GM18511 (cell line): ENCODE results near the gene PHOSPHO1.
"Not testable (repeated sequence)": the region's sequence is repeated elsewhere in the genome, so short reads cannot be mapped to it uniquely, and the experiment has no call there.

ENCODE experiments used
- ATAC-seq: cut with Tn5 transposase; IDR thresholded peaks from one replicate; pipeline ENCODE4 v1.9.1; 2021; ENCODE audit warnings: mild to moderate bottlenecking, moderate library complexity; ENCODE audit not compliant: unreplicated experiment

PHOSPHO1 gene

GRCh38 chr17:49193513-49194296 lies 36.9 kb downstream of the PHOSPHO1 start:
- ATAC-seq, result no peak

GRCh38 chr17:49191917-49192741 lies 38.5 kb downstream of the PHOSPHO1 start:
- peak; percentile 65 for ATAC-seq

- ATAC-seq, result peak; percentile 0
These were observed 39.1 kb downstream of the PHOSPHO1 start for GRCh38 chr17:49191409-49191916.

- ATAC-seq, result no peak
These were observed 39.7 kb downstream of the PHOSPHO1 start for GRCh38 chr17:49190932-49191331.

GRCh38 chr17:49187301-49187700 lies 43.3 kb downstream of the PHOSPHO1 start:
- no peak for ATAC-seq

- ATAC-seq, result not testable (repeated sequence)
These were observed 45.2 kb downstream of the PHOSPHO1 start for GRCh38 chr17:49185381-49185780.

GRCh38 chr17:49184522-49184921 lies 46.1 kb downstream of the PHOSPHO1 start:
- not testable (repeated sequence) for ATAC-seq

GRCh38 chr17:49183801-49184200 lies 46.8 kb downstream of the PHOSPHO1 start:
- no peak for ATAC-seq

- ATAC-seq, result no peak
These were observed 47.2 kb downstream of the PHOSPHO1 start for GRCh38 chr17:49183341-49183740.

- no peak for ATAC-seq
These were observed 49.5 kb downstream of the PHOSPHO1 start for GRCh38 chr17:49180998-49181635.

GRCh38 chr17:49180303-49180702 lies 50.3 kb downstream of the PHOSPHO1 start:
- no peak for ATAC-seq

GRCh38 chr17:49175978-49176377 lies 54.6 kb downstream of the PHOSPHO1 start:
- ATAC-seq, result not testable (repeated sequence)
